Heart left ventricle (tissue), 16 donors: Measurements from ENCODE around the gene GLT8D1. TPM values are rescaled to one million over a fixed set of nuclear protein-coding genes. Genes with fewer than 3 reads are reported as not detected.

Source experiments
- ATAC-seq, 4 donors: fragments of 200-7000 bp; cut with Tn5 transposase; one replicate each; pipeline ENCODE4 v1.9.1; 2020 to 2022; ENCODE audit warnings: moderate library complexity in 4 of 4, mild to moderate bottlenecking in 3 of 4, moderate number of reproducible peaks in 1 of 4
- DNase-seq, 5 donors: peaks; one replicate each; pipeline ENCODE4 v3.0.0-alpha.2; 2020
- H3K27ac ChIP-seq, 12 donors: fragments of 200-600 bp; sonication (generic) in 4 of 12; one replicate each; pipeline versions ENCODE4 v1.5.0 to v1.8.0; 2016 to 2022; ENCODE audit warnings: mild to moderate bottlenecking in 2 of 12
- H3K27me3 ChIP-seq, 9 donors: fragments of 200-600 bp; sonication (generic) in 2 of 9; one replicate each; pipeline versions ENCODE4 v1.5.1 to v1.8.0; 2016 to 2022; ENCODE audit warnings: mild to moderate bottlenecking in 3 of 9
- H3K36me3 ChIP-seq, 9 donors: fragments of 200-600 bp; sonication (generic) in 2 of 9; one replicate each; pipeline versions ENCODE4 v1.5.0 to v1.8.0; 2018 to 2022; ENCODE audit warnings: mild to moderate bottlenecking in 2 of 9
- H3K4me1 ChIP-seq, 12 donors: fragments of 200-600 bp; sonication (generic) in 4 of 12; one replicate each; pipeline versions ENCODE4 v1.5.0 to v1.8.0; 2016 to 2022; ENCODE audit warnings: mild to moderate bottlenecking in 3 of 12
- H3K4me3 ChIP-seq, 12 donors: fragments of 200-600 bp; sonication (generic) in 4 of 12; one replicate each; pipeline versions ENCODE4 v1.5.0 to v1.8.0; 2017 to 2022; ENCODE audit warnings: mild to moderate bottlenecking in 9 of 12, moderate library complexity in 4 of 12
- H3K9me3 ChIP-seq, 12 donors: fragments of 200-600 bp; sonication (generic) in 4 of 12; one replicate each; pipeline versions ENCODE4 v1.5.0 to v1.8.0; 2016 to 2022; ENCODE audit warnings: mild to moderate bottlenecking in 1 of 12
- CTCF ChIP-seq, 12 donors: fragments of 200-600 bp; sonication (generic) in 4 of 12; IDR thresholded peaks; one replicate each; pipeline versions ENCODE4 v1.5.0 to v1.8.0; 2018 to 2022; ENCODE audit warnings: antibody characterized with exemption in 12 of 12, mild to moderate bottlenecking in 5 of 12
- POLR2A ChIP-seq, 2 donors: fragments of 450-650 bp; IDR thresholded peaks; one replicate each; pipeline ENCODE4 v1.6.1; 2017; ENCODE audit warnings: antibody characterized with exemption in 2 of 2, mild to moderate bottlenecking in 2 of 2, moderate library complexity in 2 of 2
- WGBS, 4 donors: extraction: QIAGEN DNeasy Blood & Tissue Kit in 2 of 4; methylation state at CpG; one replicate each; pipeline versions ENCODE4 v1.1.5 to v1.1.7; 2013 to 2018; 5-methylcytosine and 5-hydroxymethylcytosine counted together
- intact Hi-C, 10 donors: fragments of 100-400 bp; cut with DNase I; formaldehyde crosslinking; loops; one replicate each; pipeline versions ENCODE4 v1.11.1 to v1.14.2; 2022
- polyA plus RNA-seq, 2 donors: library from polyadenylated mRNA; stranded (reverse); fragments of 200-250 nt; gene quantifications; one replicate each; pipeline ENCODE4 v1.2.3, GENCODE V29; 2013
- total RNA-seq, 9 donors: library from RNA; depleted of rRNA in 2 of 9; stranded (reverse); fragments of >200 nt in 2 of 9; fragmentation: NEBNext Ultra II Directional in 3 of 9; extraction: Animal tissue kit (Norgen Biotek cat#: 25700) in 3 of 9; gene quantifications; one replicate each; pipeline versions ENCODE4 v1.1.0 to v1.2.4, GENCODE V29; 2016 to 2023
- donor health status: ischemic (EF 13 %, LVEDD 7.1; RV severe dilation, severe dysfunction).
- donor health status: healthy with polysubstance abuse.
- donor health status: DM: no; HTN: yes; CAD: no.
- donor health status: DM: no; HTN: no; CAD: no.
- donor health status: ischemic (EF 25% LVEDD 6.9; RV normal size, moderate dysfunction).
- donor health status: ischemic (EF 25% LVEDD 5.7; RV mildly dilated, moderate dysfunction).
- donor health status: healthy.
- donor health status: DM: yes; HTN: yes; CAD: no.
- donor health status: ischemic (EF 35%, LVEDD 5.7; RV mildly dilated, moderate dysfunction).
- donor health status: nonischemic (EF 11% LVEDD 7.7; RV severe dilation, severe dysfunction).
- donor health status: DM: yes; HTN: yes; CAD: no.
- donor health status: PGD.
- donor health status: ischemic (EF 29% LVEDD 5.4; RV normal size, mild dysfunction).
- donor health status: nonischemic (EF 23%, LVEDD 6.1; RV moderate dilation, normal function).

The GLT8D1 gene
- total and polyA plus RNA-seq, 11 donors = 21.7 to 39.0 (median 28.3) TPM

- no peaks in the 10 kb centered on the region for H3K27me3 ChIP-seq
- H3K4me3 ChIP-seq = no peak overlapping the region
- no peak for DNase-seq
- H3K9me3 ChIP-seq = peaks cover 0 to 22% (median 8%) of the 10 kb centered on the region in 12 donors
- no peak for ATAC-seq
- 94 to 100% (median 99%) methylated on average over 1 of the region's 1 CpG for WGBS, 4 donors
- TF ChIP-seq POLR2A (IDR thresholded peaks at IDR 0.05) = no peak
- no peak for TF ChIP-seq CTCF (IDR thresholded peaks at IDR 0.05)
- intact Hi-C loops = no loop called here
- H3K4me1 ChIP-seq = peaks cover 0 to 19% (median 0%) of the 10 kb centered on the region in 12 donors
- H3K27ac ChIP-seq = no peak overlapping the region
- peaks cover 0 to 28% (median 5%) of the 10 kb centered on the region in 9 donors for H3K36me3 ChIP-seq
Observed at GRCh38 chr3:52724511-52724910, 18.9 kb upstream of the GLT8D1 start.

GRCh38 chr3:52723935-52724334, 18.3 kb upstream of the GLT8D1 start:
- Histone ChIP-seq H3K4me1 (peaks cover 0 to 19% (median 0%) of the 10 kb centered on the region in 12 donors), H3K36me3 (peaks cover 0 to 29% (median 7%) of the 10 kb centered on the region in 9 donors), H3K27ac (no peak overlapping the region), H3K27me3 (no peaks in the 10 kb centered on the region), H3K9me3 (peaks cover 0 to 21% (median 5%) of the 10 kb centered on the region in 12 donors), H3K4me3 (no peak overlapping the region)
- 92 to 99% (median 95%) methylated on average over 3 to 5 of the region's 5 CpGs for WGBS, 4 donors
- ATAC-seq (no peak), DNase-seq (no peak)
- no peak for TF ChIP-seq POLR2A (IDR thresholded peaks at IDR 0.05)
- TF ChIP-seq CTCF (IDR thresholded peaks at IDR 0.05) = no peak
- intact Hi-C loops = no loop called here

GRCh38 chr3:52722491-52722890, 16.9 kb upstream of the GLT8D1 start:
- Histone ChIP-seq H3K27ac (no peak overlapping the region), H3K27me3 (no peaks in the 10 kb centered on the region), H3K4me3 (no peak overlapping the region), H3K4me1 (peaks cover 0 to 19% (median 0%) of the 10 kb centered on the region in 12 donors), H3K36me3 (peaks cover 0 to 28% (median 6%) of the 10 kb centered on the region in 9 donors), H3K9me3 (peaks cover 0 to 13% (median 0%) of the 10 kb centered on the region in 12 donors)
- DNase-seq (no peak), ATAC-seq (no peak)
- TF ChIP-seq POLR2A (IDR thresholded peaks at IDR 0.05) (no peak), CTCF (IDR thresholded peaks at IDR 0.05) (no peak)
- intact Hi-C loops = no loop called here
- WGBS, 4 donors = 93 to 98% (median 97%) methylated on average over 7 of the region's 7 CpGs

- ATAC-seq = no peak
- intact Hi-C loops = no loop called here
- peaks cover 0 to 19% (median 0%) of the 10 kb centered on the region in 12 donors for H3K4me1 ChIP-seq
Observed at GRCh38 chr3:52721730-52722008, 16.1 kb upstream of the GLT8D1 start.

More at GRCh38 chr3:52721730-52722008, 16.1 kb upstream of the GLT8D1 start:
- TF ChIP-seq CTCF (IDR thresholded peaks at IDR 0.05) (no peak), POLR2A (IDR thresholded peaks at IDR 0.05) (no peak)
- Histone ChIP-seq H3K4me3 (no peak overlapping the region), H3K27me3 (no peaks in the 10 kb centered on the region), H3K27ac (no peak overlapping the region), H3K9me3 (peaks cover 0 to 13% (median 0%) of the 10 kb centered on the region in 12 donors), H3K36me3 (peaks cover 0 to 28% (median 6%) of the 10 kb centered on the region in 9 donors)
- no peak for DNase-seq
- WGBS, 4 donors = 93 to 97% (median 95%) methylated on average over 1 of the region's 1 CpG
